T follicular helper cell (primary cell): ENCODE results near the gene CCDC33.

ENCODE experiments used
- DNase-seq: peaks from one replicate; pipeline ENCODE4 v3.0.0-alpha.2; 2020; ENCODE audit warnings: low read depth
- total RNA-seq, 2 experiments: gene quantifications; one replicate each; lab custom pipeline; 2026; lab: John Stamatoyannopoulos, UW

CCDC33 gene
- 0 to 0.06 reads per million in 2 experiments for total RNA-seq

GRCh38 chr15:74235962-74236361, at the start of gene CCDC33:
Gene CCDC33 (plus strand): TSS chr15:74236326. CDS start chr15:74236720, 394 bp downstream.
- DNase-seq: no peak

- no peak for DNase-seq
Measured at GRCh38 chr15:74188216-74188615, 47.9 kb upstream of the CCDC33 start.

GRCh38 chr15:74191798-74192197, 44.3 kb upstream of the CCDC33 start:
- no peak for DNase-seq

- no peak for DNase-seq
Measured at GRCh38 chr15:74192751-74193150, 43.4 kb upstream of the CCDC33 start.

GRCh38 chr15:74193299-74193718, 42.8 kb upstream of the CCDC33 start:
- no peak for DNase-seq

- DNase-seq: no peak
Measured at GRCh38 chr15:74193905-74194304, 42.2 kb upstream of the CCDC33 start.

GRCh38 chr15:74194572-74195559, 41.3 kb upstream of the CCDC33 start:
- no peak for DNase-seq

GRCh38 chr15:74196175-74196574, 40.0 kb upstream of the CCDC33 start:
- DNase-seq: no peak

GRCh38 chr15:74197176-74197965, 38.8 kb upstream of the CCDC33 start:
- DNase-seq: no peak

GRCh38 chr15:74199297-74199652, 36.9 kb upstream of the CCDC33 start:
- no peak for DNase-seq

GRCh38 chr15:74200412-74200815, 35.7 kb upstream of the CCDC33 start:
- DNase-seq: no peak

GRCh38 chr15:74200871-74201419, 35.2 kb upstream of the CCDC33 start:
- no peak for DNase-seq

GRCh38 chr15:74201710-74202420, 34.3 kb upstream of the CCDC33 start:
- no peak for DNase-seq

- no peak for DNase-seq
Measured at GRCh38 chr15:74202452-74203401, 33.4 kb upstream of the CCDC33 start, which contains the start of gene STRA6. Gene STRA6 (minus strand): TSS chr15:74202787. CDS start chr15:74202267, 520 bp downstream.

- DNase-seq: no peak
Measured at GRCh38 chr15:74203914-74204431, 32.2 kb upstream of the CCDC33 start.

- DNase-seq: no peak
Measured at GRCh38 chr15:74205582-74205947, 30.6 kb upstream of the CCDC33 start.

- no peak for DNase-seq
Measured at GRCh38 chr15:74206801-74207281, 29.3 kb upstream of the CCDC33 start.

GRCh38 chr15:74207652-74208440, 28.3 kb upstream of the CCDC33 start:
- DNase-seq: no peak

GRCh38 chr15:74208496-74208895, 27.6 kb upstream of the CCDC33 start:
- DNase-seq: no peak
